ENCODE results near the gene SMCO1.

DNA sequence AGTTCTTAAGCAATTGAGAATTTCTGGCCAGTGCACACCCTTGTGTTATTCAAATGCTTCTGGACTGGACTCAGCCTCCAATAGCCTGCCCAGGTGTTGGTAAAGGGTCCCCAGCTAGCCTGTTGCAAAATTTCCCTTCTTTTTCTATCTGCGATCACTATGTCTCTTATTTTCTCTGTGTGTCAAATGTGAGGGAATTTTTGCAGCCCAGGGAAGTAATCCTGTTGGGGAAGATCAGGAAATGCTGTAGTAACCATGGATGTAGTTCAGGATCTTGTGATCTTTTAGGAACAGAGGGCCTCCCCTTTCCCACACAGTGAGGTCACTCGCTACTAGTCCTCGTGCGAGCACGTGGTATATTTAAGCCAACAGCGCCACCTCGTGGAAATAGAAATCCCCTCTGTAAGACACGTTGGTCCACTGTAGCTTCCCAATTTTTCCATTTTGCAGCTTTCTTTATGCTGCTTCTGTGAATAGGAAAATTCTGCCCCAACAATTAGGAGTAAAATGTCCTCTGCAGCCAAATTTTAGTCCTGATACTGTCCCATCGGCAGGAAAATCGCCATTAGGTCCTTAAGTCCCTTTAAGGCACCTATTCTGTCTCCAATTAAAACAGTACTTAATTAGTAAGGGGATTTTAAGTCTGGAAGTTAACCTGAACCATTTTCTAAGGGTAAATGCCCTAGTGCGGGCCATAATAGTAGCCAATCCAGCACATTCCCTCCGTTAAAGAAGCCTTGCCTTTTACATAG, 4.0 kb upstream of the SMCO1 start:
- TF ChIP-seq, protein P1, sequence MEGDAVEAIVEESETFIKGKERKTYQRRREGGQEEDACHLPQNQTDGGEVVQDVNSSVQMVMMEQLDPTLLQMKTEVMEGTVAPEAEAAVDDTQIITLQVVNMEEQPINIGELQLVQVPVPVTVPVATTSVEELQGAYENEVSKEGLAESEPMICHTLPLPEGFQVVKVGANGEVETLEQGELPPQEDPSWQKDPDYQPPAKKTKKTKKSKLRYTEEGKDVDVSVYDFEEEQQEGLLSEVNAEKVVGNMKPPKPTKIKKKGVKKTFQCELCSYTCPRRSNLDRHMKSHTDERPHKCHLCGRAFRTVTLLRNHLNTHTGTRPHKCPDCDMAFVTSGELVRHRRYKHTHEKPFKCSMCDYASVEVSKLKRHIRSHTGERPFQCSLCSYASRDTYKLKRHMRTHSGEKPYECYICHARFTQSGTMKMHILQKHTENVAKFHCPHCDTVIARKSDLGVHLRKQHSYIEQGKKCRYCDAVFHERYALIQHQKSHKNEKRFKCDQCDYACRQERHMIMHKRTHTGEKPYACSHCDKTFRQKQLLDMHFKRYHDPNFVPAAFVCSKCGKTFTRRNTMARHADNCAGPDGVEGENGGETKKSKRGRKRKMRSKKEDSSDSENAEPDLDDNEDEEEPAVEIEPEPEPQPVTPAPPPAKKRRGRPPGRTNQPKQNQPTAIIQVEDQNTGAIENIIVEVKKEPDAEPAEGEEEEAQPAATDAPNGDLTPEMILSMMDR (IDR thresholded peaks at IDR 0.05 in 4 of 5, conservative IDR thresholded peaks at IDR 0.05 in 1 of 5) = peak; percentile 69 to 82 (median 77)
- no peak for TF ChIP-seq POLR2A (IDR thresholded peaks at IDR 0.05)
